Measurements from ENCODE around the gene SLC50A1. TPM values are rescaled to one million over a fixed set of nuclear protein-coding genes. Genes with fewer than 3 reads are reported as not detected.
A peak's percentile ranks its signal among the peaks of the same experiment; 100 is the strongest.

Gene SLC50A1
- total RNA-seq, 1 donor from 2014 or later = 42.6 TPM

DNA sequence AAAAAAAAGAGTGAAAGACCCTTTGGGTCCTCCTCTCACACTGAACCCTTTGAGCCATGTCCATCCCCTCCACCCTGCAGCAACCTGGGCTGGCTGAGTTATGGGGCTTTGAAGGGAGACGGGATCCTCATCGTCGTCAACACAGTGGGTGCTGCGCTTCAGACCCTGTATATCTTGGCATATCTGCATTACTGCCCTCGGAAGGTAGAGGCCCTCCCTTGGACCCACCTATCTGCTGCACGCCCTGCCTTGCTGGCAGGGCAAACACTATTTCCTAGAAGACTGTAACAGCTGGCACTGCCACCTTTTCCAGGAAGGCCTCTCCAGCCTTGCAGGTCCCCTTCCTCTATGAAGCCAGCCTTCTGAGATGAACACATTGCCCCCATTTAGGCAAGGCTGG, 1.1 kb downstream of the SLC50A1 start:
- Histone ChIP-seq H3K27me3 (ENCODE audit: low read depth) (no peaks in the 10 kb centered on the region), H3K36me3 (peaks cover 31% of the 10 kb centered on the region), H3K9me3 (no peaks in the 10 kb centered on the region), H3K27ac (peak overlapping the region; percentile 91), H3K4me3 (peak overlapping the region; percentile 64), H3K4me1 (peaks cover 65% of the 10 kb centered on the region)
- ATAC-seq = no peak
- DNase-seq = no peak
- TF ChIP-seq, protein P1, sequence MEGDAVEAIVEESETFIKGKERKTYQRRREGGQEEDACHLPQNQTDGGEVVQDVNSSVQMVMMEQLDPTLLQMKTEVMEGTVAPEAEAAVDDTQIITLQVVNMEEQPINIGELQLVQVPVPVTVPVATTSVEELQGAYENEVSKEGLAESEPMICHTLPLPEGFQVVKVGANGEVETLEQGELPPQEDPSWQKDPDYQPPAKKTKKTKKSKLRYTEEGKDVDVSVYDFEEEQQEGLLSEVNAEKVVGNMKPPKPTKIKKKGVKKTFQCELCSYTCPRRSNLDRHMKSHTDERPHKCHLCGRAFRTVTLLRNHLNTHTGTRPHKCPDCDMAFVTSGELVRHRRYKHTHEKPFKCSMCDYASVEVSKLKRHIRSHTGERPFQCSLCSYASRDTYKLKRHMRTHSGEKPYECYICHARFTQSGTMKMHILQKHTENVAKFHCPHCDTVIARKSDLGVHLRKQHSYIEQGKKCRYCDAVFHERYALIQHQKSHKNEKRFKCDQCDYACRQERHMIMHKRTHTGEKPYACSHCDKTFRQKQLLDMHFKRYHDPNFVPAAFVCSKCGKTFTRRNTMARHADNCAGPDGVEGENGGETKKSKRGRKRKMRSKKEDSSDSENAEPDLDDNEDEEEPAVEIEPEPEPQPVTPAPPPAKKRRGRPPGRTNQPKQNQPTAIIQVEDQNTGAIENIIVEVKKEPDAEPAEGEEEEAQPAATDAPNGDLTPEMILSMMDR (IDR thresholded peaks at IDR 0.05) = no peak
- intact Hi-C loops (cut with DNase I) = no loop called here

DNA sequence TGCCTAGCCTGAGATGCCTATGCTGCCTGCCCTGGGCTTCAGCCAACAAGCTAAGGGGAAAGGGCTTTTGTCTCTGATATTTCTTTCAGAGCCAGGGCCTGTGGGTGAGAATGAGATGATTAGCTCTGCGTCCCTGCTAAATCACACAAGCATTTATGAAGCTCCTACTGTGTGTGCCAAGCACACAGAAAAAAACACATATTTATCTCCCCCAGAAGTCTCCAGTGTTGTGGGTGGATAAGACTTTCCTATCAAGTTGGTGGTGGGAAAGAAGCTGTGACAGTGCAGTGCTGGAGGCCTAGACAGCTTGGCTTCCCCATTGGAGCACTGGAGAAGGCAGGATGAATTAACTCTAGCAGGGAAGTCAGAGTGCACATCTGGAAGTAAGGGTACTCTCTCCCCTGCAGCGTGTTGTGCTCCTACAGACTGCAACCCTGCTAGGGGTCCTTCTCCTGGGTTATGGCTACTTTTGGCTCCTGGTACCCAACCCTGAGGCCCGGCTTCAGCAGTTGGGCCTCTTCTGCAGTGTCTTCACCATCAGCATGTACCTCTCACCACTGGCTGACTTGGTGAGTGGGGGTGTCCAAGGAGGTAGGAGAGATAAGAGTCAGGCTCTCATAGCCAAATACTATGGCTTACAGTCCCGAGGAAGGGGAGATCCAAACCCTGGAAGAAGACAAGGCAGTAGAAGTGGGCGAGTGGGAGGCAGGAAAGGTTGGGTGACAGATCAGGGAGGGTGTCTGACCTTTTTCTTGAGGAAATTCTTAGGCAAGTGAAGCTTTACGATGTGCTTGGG, 1.7 kb downstream of the SLC50A1 start:
- H3K27ac ChIP-seq = peak overlapping the region; percentile 91
- H3K36me3 ChIP-seq = peaks cover 25% of the 10 kb centered on the region
- no peak for ATAC-seq
- H3K9me3 ChIP-seq = no peaks in the 10 kb centered on the region
- intact Hi-C loops (cut with DNase I) = no loop called here
- TF ChIP-seq, protein P1 (IDR thresholded peaks at IDR 0.05) = no peak
- no peaks in the 10 kb centered on the region for H3K27me3 ChIP-seq (ENCODE audit: low read depth)
- H3K4me3 ChIP-seq = peak overlapping the region; percentile 64
- H3K4me1 ChIP-seq = peaks cover 60% of the 10 kb centered on the region
- no peak for DNase-seq

DNA sequence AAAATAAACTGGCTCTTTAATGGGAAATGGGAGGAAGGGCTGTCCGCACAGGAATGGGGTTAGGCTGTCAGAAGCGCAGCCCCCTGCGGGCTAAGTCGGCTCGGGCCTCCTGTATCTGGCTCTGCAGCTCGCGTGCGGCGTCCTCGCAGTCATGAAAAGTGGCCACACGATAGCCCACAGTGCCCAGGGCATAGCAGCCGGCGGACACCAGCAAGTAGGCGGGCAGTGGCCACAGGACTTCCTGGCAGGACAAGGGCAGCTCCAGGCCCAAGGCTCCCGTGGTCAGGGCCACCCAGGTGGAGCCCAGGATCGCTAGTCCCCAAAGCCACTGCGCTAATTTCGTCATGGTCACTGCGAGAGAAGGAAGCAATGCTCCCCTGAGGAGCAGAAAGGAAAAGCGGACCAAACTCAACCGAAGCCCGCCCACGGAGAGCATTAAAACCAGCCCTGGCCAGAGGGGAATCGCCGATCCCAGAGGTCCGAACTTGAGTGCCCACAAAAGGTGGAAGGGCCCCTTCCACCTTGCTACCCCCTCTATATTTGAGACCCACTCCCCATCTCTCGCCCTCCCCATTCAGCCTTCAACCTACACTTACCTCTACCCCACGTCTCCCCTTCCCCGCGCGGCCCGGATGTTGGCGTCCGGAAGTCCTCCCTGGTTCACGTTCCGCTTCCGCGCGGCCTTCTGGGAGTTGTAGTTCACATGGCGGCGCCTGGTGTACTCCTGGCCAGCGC, 4.4 kb downstream of the SLC50A1 start, which contains the start of gene DPM3:
DPM3 (minus strand) TSS at position 637 of the 735 bp plus-strand sequence; CDS start at position 346, 291 bp downstream.
- Histone ChIP-seq H3K27me3 (ENCODE audit: low read depth) (no peaks in the 10 kb centered on the region), H3K4me3 (peak within 1 kb of the TSS; percentile 90), H3K36me3 (no peaks in the 10 kb centered on the region), H3K4me1 (peaks cover 34% of the 10 kb centered on the region), H3K27ac (peak within 1 kb of the TSS; percentile 85), H3K9me3 (no peaks in the 10 kb centered on the region)
- intact Hi-C loops (cut with DNase I) = no loop called here
- TF ChIP-seq, protein P1 (IDR thresholded peaks at IDR 0.05) = no peak
- peak; percentile 95 for DNase-seq
- peak; percentile 81 to 83 for ATAC-seq

DNA sequence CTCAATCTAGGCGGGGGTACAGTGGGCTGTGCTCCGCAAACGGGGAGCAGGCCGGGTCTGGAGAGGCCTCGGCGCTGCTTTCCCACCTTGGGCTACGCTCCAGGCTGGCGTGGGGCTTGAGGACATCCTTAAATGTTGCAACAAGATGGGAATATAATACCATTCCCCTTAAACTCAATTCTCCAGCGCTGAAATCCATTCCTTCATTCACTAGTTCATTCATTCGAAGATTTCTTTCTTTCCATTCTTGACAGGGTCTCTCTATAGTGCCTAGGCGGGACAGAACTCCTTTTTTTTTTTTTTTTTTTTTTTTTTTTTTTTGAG, 4.9 kb downstream of the SLC50A1 start:
- TF ChIP-seq, protein P1 (IDR thresholded peaks at IDR 0.05) = no peak
- intact Hi-C loops (cut with DNase I) = no loop called here

DNA sequence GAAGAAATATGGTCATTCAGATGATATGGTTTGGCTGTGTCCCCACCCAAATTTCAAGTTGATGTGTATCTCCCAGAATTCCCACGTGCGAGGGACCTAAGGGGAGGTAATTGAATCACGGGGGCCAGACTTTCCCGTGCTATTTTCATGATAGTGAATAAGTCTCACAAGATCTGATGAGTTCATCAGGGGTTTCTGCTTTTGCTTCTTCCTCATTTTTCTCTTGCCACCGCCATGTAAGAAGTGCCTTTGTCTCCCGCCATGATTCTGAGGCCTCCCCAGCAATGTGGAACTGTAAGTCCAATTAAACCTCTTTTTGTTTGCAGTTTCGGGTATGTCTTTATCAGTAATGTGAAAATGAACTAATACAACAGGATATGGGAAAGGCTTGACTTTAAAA, 6.1 kb downstream of the SLC50A1 start:
- ATAC-seq (no peak), DNase-seq (no peak)
- H3K36me3 ChIP-seq = no peaks in the 10 kb centered on the region
- intact Hi-C loops (cut with DNase I) = no loop called here
- no peak overlapping the region for H3K4me3 ChIP-seq
- H3K9me3 ChIP-seq = no peaks in the 10 kb centered on the region
- no peaks in the 10 kb centered on the region for H3K27me3 ChIP-seq (ENCODE audit: low read depth)
- peaks cover 27% of the 10 kb centered on the region for H3K4me1 ChIP-seq
- TF ChIP-seq, protein P1 (IDR thresholded peaks at IDR 0.05) = no peak
- no peak overlapping the region for H3K27ac ChIP-seq

More for the DNA sequence above, 4.9 kb downstream of the SLC50A1 start:
- Histone ChIP-seq H3K27ac (peak overlapping the region; percentile 85), H3K4me1 (peaks cover 31% of the 10 kb centered on the region), H3K9me3 (no peaks in the 10 kb centered on the region), H3K27me3 (ENCODE audit: low read depth) (no peaks in the 10 kb centered on the region), H3K36me3 (no peaks in the 10 kb centered on the region), H3K4me3 (peak overlapping the region; percentile 90)
- DNase-seq (no peak), ATAC-seq (no peak)
